Stimulated activated effector memory CD8-positive, alpha-beta T cell treated with anti-CD3 and anti-CD28 coated beads, Interleukin-12 subunit alpha, Interleukin-12 subunit beta, amount 100 ng/mL, for 72 hours (primary cell): Measurements from ENCODE around the gene PBRM1.
"Not testable (repeated sequence)": the region's sequence is repeated elsewhere in the genome, so short reads cannot be mapped to it uniquely, and the experiment has no call there.

Experiments used
- ATAC-seq: fragments of 150-1000 bp; cut with Tn5 transposase; 2 replicates; pipeline ENCODE4 v1.10.0; 2021
- DNase-seq, 2 donors: peaks; one replicate each; pipeline ENCODE4 v3.0.0; 2021 to 2022; ENCODE audit warnings: low spot score in 2 of 2
- H3K27ac Mint-ChIP-seq: one replicate; pipeline ENCODE4 v1.8.0; 2022; ENCODE audit warnings: mild to moderate bottlenecking, mixed read lengths
- H3K36me3 Mint-ChIP-seq: one replicate; pipeline ENCODE4 v1.8.0; 2022; ENCODE audit warnings: mild to moderate bottlenecking, mixed read lengths
- H3K4me1 Mint-ChIP-seq: one replicate; pipeline ENCODE4 v1.8.0; 2022; ENCODE audit warnings: mixed read lengths
- H3K4me3 Mint-ChIP-seq: one replicate; pipeline ENCODE4 v1.8.0; 2022; ENCODE audit warnings: mild to moderate bottlenecking, mixed read lengths
- H3K9me3 Mint-ChIP-seq: one replicate; pipeline ENCODE4 v1.8.0; 2022; ENCODE audit warnings: mixed read lengths

The PBRM1 gene

DNA sequence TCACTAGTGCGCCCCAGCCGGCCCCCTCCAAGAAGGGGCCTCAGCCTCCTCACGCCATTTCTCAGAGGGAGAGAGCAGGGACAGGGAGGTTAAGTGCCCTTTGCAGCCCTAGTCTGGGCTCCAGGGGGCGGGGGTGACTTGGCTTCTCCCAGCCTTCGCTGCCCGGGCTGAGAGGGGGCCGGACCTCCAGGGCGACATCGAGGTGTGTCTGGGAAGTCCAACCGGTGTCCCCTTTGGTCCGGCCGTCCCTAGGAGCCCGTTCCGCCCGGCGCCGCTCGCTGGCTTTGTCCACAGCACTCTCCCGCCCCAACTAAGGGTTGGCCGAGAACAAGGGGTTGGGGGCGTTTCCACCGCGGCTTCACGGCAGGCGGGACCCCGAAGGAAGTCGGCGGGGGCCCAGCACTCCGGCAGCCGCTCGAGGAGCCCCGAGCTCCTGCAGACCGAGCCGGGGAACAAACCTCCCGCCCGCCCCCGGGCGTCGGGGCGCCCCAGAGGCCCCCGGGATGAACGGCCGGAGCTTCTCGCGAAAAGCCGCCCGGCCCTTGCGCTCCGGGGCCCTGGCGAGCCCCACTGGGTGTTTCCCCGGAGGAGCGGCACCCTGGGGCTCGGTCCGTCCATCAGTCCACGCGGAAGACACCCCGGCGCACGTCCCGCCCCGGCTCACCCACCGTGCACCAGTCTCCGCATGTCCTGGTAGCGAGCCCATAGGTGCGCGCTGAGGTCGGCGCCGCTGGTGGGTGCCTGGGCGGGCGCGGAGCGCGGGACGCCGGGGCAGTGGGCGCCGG, 152.7 kb downstream of the PBRM1 start:
- H3K4me3 Mint-ChIP-seq, result peak overlapping the region; percentile 97
- peaks cover 38% of the 10 kb centered on the region for H3K36me3 Mint-ChIP-seq
- ATAC-seq (peak; percentile 3), DNase-seq (peak in 1 of 2 donors; percentile 70)
- peaks cover 34% of the 10 kb centered on the region for H3K4me1 Mint-ChIP-seq
- peak overlapping the region; percentile 89 for H3K27ac Mint-ChIP-seq
- no peaks in the 10 kb centered on the region for H3K9me3 Mint-ChIP-seq

DNA sequence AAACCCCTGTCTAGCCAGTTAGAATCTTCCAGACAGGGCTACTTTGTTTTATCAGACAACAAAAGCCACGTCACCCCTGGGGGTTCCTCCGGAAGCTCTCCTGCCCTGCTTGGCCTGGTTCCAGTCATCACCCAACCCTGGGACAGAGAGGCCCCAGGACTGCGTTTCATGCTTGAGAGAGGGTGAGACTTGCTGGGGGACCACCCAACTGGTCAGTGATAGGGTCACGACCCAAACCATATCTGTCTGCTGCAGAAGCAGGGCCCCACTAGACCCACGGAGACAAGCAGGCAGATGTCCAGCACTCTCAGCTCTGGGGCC, 153.2 kb downstream of the PBRM1 start:
- DNase-seq (peak in 1 of 2 donors; percentile 28), ATAC-seq (no peak)
- H3K36me3 Mint-ChIP-seq, result peaks cover 43% of the 10 kb centered on the region
- H3K4me1 Mint-ChIP-seq, result peaks cover 28% of the 10 kb centered on the region
- H3K27ac Mint-ChIP-seq, result peak overlapping the region; percentile 89
- H3K4me3 Mint-ChIP-seq, result peak overlapping the region; percentile 97
- no peaks in the 10 kb centered on the region for H3K9me3 Mint-ChIP-seq

DNA sequence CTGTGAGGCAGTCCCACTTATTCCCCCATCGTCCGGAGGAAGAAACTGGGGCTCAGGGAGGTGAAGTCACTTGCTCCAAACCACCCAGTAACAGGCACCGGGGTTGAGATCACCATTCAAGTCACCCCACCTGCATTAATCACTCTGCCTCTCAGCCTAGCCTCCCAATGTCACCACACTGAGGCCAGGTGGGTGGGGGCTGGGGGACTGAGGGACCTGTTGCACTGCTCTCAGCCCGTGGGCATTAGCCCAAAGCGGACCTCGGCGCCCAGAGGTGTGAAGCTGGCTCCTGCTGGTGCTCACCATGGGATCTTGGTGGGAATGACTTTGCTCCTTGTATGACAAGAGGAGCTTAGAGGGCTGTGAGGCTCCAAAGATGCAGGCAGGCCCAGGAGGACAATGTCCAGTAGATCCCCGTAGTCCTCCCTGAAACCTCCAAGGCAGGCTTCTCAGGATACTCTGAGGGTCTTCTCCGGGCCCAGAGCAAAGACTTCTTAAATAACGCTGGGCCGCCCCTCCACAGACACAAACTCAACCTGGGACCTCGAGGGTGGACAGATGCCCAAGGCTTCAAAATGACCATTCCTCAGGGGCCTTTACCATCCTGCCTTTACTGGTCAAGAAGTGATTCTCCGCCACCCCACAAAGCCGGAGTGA, 153.7 kb downstream of the PBRM1 start:
- peaks cover 44% of the 10 kb centered on the region for H3K36me3 Mint-ChIP-seq
- H3K4me1 Mint-ChIP-seq, result peaks cover 24% of the 10 kb centered on the region
- no peak for DNase-seq
- H3K27ac Mint-ChIP-seq, result peak overlapping the region; percentile 89
- H3K4me3 Mint-ChIP-seq, result peak overlapping the region; percentile 97
- H3K9me3 Mint-ChIP-seq, result no peaks in the 10 kb centered on the region
- ATAC-seq, result no peak

DNA sequence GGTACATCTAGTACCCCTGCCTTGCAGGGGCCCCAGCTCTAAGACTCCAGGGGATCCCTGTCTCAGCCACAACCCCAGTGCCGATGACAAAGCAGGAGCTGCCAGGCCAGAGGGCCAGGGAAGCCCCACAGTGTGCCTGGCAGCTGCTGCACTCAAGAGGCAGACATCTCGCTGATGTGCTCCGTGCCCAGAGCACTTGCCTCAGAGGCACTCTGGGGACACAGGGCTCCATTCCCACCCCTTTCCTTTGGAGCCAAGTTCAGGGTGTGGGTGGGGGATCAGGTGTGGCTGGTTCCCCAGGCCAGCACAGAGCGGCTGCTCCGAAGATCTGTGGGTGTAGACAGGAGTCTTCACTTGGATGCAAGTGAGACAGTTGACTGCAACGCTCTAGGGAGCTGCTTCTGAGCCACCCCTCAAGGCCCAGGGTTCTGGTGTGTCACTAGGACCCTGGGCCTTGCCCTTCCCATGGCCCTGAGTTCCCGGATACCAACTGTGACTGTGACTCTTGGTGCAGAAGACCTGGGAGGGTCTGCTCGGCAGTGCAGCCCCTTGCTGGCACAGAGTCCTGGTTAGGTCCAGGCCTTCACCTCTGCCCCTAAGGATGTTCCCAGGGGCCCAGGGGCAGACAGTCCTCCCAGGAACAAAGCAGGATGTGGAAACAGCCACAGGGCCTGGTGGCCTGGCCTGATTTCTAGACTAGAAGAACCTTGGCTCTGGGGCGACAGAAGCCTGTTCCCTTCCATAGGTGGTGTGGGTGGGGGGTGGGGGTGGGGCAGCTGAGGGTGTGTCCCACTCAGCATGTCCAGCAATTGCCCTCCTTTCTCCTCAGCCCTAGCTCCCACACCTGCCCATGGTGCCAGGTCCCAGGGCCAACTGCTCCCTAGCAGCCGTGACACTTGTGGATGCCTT, 154.5 kb downstream of the PBRM1 start:
- H3K4me3 Mint-ChIP-seq, result peak overlapping the region; percentile 97
- DNase-seq (no peak), ATAC-seq (no peak)
- peaks cover 42% of the 10 kb centered on the region for H3K36me3 Mint-ChIP-seq
- no peak overlapping the region for H3K27ac Mint-ChIP-seq
- H3K9me3 Mint-ChIP-seq, result no peaks in the 10 kb centered on the region
- peaks cover 19% of the 10 kb centered on the region for H3K4me1 Mint-ChIP-seq

DNA sequence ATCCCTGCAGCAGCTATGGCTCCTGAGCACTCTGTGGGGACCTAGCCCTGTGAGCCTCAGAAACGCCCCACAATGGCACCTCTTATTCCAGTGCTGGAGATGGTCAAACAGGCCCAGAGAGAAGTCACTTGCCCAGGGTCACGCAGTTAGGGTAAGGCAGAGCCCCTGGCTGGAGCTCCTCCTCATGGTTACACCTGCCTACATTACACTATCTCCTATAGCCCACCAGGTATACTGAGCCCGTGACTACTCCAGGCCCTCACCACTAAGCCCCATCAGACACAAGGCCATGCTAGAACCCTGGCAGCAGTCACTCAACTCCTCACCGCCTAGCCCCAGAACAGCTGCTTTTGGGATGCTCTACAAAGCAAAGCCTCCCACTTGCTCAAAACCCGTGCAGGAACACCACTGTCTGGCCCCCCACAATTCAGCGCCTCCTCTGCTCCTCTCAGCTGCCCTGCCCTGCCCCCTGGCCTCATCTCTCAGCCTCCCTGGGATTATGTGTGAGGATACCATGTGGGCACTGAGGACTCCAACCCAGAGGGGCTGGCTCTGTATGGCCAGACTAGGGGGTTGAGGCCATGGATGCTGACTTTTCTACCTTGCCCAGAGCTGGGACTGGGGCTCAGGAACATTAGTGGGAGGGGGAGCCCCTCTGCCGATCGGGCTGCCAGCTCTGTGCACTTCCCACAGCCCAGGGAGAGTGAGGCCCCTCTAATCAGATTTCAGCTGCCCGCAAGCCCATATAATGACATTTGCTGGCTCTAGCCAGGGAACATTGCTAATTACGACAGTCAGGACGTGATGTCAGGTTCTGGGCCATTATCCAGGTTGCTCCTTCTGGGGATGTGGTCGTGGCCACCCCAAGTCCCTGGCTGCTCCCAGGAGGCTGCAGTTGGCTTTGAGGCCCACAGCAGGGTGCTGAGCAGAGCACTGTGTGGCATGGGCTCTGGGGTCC, 156.1 kb downstream of the PBRM1 start:
- Mint-ChIP-seq H3K4me3 (no peak overlapping the region), H3K9me3 (no peaks in the 10 kb centered on the region), H3K27ac (no peak overlapping the region), H3K4me1 (peaks cover 14% of the 10 kb centered on the region), H3K36me3 (peaks cover 37% of the 10 kb centered on the region)
- no peak for ATAC-seq
- no peak for DNase-seq

DNA sequence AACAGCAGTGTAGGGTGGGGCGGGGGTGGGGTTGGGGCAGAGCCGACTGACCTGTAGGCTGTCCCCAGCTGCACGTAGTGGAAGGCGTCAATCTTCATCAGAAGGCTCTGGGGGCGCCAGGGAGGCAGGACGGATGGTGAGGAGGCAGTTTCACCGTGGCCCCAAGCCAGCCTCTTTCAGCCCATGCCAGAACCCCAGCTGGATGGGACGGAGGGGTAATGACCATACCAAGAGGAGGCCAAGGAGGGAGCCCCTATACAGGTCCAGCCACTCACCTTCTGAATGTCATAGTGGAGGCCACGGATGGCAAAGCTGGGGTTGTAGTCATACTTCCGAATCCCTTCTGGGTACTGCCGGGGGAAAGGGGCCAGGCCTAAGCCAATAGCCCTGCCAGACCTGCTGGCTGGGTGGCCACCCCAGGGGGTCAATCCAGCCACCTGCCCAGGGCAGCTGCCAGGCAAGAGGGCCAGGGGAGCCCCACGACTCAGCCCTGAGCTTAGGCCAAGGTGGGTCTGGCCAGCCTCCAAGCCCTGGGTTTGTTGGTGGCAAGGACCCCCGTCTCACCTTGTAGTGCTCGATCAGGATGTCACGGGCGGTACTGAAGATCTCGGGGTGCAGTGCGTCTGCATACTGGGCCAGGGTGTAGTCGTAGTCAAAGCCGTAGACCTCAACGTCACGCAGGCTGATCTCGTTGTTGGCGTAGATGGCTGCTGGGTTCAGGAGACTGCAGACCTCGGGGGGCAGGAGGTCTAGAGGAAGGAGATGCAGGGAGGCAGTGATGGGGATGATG, 156.9 kb downstream of the PBRM1 start:
- H3K27ac Mint-ChIP-seq, result no peak overlapping the region
- no peak overlapping the region for H3K4me3 Mint-ChIP-seq
- DNase-seq (no peak), ATAC-seq (no peak)
- peaks cover 37% of the 10 kb centered on the region for H3K36me3 Mint-ChIP-seq
- no peaks in the 10 kb centered on the region for H3K9me3 Mint-ChIP-seq
- H3K4me1 Mint-ChIP-seq, result peaks cover 8% of the 10 kb centered on the region

DNA sequence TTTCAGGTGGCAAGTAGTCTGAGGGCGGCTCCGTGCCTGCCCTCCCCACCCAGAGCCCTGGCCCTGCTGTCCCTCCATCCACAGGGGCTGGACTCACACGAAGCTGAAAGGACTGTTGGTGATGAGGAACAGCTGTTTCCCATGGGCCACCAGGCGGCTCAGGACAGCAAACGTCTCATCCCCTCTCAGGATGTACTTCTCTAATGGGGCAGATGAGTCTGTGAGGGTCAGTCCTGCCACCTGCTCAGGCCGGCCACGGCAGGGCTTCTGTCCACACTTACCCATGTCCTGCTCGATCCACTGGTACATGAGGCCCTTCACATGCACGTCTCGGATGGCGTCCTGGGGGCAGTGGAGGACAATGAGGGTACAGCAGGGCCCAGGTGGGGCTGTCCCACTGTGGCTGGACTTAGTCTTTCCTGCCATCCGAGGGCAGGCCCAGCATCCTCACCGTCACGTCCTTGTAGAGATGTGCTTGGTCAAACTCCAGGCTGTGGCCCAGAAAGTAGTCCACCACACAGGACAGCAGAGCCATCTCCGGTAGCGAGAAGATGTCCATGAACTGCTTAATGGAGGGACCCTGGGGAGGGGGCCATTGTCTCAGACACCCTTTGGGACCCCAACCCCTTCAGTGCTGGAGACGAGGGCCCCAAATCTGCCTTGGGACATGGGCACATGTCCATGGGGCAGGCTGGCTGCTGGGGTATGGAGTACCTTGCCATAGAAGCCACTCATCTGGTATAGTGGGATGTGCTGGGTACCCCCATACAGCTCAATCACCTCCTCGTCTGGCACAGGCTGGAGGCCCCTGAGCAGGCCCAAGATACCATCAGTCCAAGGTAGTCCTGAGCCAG, 157.8 kb downstream of the PBRM1 start:
- no peak overlapping the region for H3K27ac Mint-ChIP-seq
- ATAC-seq (no peak), DNase-seq (no peak)
- H3K4me1 Mint-ChIP-seq, result peaks cover 8% of the 10 kb centered on the region
- H3K36me3 Mint-ChIP-seq, result peaks cover 37% of the 10 kb centered on the region
- H3K9me3 Mint-ChIP-seq, result no peaks in the 10 kb centered on the region
- H3K4me3 Mint-ChIP-seq, result no peak overlapping the region

DNA sequence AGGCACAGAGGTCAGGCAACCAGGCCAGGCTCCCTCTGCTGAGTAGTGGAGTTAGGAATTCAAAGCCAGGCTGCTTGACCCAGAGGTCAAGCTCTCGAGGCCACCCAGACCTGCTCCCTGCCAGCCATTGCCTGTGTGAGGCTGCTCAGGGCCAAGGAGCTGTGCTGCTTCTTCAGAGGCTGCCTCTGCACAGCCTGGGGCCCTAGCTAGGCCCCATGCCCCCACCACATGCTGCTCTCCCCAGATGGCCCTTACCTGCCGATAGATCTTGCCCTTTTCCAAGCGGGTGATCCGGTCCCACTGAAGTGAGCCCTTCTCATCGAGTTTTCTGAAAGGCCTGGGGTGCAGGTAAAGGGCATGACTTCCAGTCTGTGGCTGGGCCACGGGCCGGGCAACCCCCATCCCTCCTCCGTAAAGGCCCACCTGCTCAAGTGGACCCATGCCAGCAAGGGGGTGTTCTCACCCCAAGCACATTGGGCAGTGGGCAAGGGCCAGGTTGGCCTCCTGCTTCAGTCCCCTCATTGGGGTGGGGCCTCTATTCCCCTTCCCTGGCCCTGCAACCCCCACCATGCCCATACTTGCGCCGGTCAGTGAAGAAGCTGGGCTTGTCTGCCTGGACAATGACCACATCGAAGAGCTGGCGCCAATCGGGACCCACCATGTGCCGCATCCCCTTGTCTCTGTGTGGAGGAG, 158.5 kb downstream of the PBRM1 start:
- Mint-ChIP-seq H3K4me3 (no peak overlapping the region), H3K9me3 (no peaks in the 10 kb centered on the region), H3K27ac (no peak overlapping the region), H3K36me3 (peaks cover 31% of the 10 kb centered on the region), H3K4me1 (peaks cover 1% of the 10 kb centered on the region)
- DNase-seq (no peak), ATAC-seq (no peak)

DNA sequence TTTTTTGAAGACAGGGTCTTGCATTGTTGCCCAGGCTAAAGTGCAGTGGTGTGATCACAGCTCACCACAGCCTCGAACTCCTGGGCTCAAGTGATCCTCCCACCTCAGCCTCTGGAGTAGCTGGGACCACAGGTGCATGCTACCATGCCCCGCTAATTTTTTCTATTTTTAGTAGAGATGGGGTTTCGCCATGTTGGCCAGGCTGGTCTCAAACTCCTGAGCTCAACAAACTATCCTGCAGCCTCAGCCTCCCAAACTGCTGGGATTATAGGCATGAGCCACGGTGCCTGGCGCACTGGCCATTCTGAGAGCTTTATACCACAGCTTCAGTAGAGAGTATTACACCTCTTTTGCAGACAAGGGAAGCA, 159.1 kb downstream of the PBRM1 start:
- not testable (repeated sequence) for ATAC-seq, H3K9me3 Mint-ChIP-seq, H3K4me1 Mint-ChIP-seq, H3K4me3 Mint-ChIP-seq, DNase-seq
- peaks cover 29% of the 10 kb centered on the region for H3K36me3 Mint-ChIP-seq
- H3K27ac Mint-ChIP-seq, result peak overlapping the region; percentile 56

DNA sequence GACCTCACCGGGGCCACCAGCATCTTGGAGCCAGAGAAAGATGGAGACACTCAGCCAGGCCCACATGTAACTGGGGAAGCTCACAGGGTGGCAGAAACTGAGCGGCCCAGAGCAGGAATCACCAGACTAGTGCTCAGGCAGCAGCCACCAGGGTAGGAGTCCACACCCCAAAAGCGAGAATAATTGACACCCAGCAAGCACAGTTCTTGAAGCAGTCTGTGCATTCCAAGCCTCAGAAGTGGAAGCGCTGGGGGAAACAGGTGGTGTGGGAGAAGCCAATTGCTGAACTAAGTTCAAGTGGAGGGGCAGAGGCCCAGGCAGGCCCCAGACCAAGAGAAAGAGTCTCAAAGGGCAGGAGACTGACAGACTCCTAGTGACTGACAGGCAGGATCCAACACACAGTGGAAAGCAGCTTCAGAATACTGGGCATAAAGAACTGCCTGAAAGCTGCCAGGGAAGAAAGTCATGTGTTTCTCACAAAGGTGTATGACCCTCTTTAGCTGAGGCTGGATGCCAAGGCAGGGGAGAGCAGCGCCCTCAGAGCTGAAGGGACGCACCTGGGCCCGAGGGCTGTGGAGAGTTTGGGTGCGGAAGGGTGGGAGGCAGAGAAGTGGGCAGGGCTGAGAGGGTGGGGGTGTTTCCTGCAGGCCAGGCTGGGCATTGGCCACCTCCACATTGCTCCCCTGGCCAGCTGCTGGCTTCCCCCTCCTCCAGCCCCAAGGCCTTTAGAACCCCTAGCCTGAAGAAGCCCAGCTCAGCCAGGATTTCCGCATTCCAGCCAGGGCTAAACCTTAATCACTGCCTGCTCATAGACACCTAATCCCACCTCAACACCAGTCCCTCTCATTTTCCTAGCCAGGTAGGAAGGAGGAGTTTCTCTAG, 159.8 kb downstream of the PBRM1 start:
- Mint-ChIP-seq H3K4me3 (no peak overlapping the region), H3K36me3 (peaks cover 29% of the 10 kb centered on the region), H3K9me3 (no peaks in the 10 kb centered on the region), H3K4me1 (no peaks in the 10 kb centered on the region), H3K27ac (peak overlapping the region; percentile 56)
- ATAC-seq (no peak), DNase-seq (no peak)

DNA sequence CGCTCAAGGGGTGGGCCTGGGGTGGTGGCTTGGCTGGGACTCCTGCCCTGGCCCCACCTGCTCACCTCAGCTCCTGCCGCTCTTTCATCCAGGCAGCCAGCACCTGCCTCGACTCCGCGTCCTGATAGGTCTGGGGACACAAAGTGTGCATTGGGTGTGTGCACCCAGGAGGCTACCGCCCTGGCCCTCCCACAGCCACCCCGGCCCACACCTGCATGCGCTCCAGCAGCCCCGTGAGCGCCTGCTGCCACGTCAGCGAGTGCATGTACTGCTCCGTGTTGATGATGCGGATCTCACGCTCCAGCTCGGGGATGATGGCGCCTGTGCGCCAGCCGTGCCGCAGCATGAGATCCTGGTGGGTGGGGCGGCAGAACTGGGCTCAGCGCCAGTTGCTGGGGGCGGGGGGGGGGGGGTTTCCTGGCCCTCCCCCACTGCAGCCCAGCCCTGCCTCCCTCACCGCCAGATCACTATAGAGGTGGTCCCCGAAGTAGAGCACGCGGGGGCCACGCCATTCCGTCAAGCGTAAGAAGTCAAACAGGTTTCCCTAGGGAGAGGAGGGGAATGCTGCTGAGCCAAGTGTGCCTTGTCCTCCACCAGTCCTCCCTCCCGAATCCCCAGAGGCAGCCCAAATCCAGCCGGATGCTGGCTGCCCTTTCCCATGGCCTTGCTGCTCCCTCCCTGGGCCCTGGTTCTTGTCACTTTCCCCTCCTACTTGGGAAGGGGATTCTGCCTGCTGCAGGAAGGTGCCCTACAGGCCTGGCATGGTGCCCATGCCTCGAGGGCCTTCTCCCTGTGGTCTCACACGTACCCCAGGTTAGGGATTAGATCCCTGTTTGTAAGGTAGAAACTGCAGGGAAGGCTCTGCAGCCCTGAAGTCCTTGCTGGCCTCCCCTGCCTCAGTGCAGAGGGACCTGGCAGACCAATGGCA, 160.7 kb downstream of the PBRM1 start:
- H3K4me3 Mint-ChIP-seq, result no peak overlapping the region
- DNase-seq, result no peak

More for the DNA sequence above, 160.7 kb downstream of the PBRM1 start:
- ATAC-seq, result no peak
- Mint-ChIP-seq H3K36me3 (peaks cover 29% of the 10 kb centered on the region), H3K27ac (peak overlapping the region; percentile 81), H3K9me3 (no peaks in the 10 kb centered on the region), H3K4me1 (no peaks in the 10 kb centered on the region)
